ENCODE results near the gene TMEM184A.

DNA sequence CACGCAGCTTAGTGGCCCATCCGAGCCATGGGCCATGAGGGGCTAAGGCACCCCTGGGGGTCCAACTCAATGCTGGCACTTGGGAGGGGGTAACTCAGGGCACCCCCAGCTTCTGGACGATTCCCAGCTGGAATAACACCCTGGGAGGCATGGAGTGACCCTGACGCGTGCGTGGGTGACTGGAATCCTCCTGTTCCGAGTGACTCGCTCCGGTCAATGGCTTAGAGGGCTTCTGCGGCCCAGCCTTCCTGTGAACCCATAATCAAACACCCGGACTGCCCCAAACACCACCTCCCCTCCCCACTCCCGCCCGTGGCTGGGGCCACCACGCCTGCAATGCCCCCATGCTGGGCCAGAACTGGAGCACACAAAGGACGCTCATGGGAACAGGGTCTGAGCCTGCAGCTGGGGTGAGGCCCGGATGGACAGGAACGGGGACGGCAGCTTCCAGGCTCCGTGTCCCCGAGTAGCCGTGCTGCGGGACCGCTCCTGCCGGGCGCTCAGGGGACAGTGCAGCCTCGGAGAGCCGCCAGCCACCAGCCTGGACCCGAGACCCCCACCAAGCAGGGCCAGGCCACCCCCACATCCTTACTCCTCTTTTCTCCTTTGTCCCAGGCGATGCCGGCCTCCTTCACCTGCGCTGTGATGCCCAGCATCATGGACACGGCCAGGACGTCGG lies 60.3 kb downstream of the TMEM184A start:
- no peak for TF ChIP-seq EZH2 (IDR thresholded peaks at IDR 0.05; ENCODE audit: insufficient read depth, poor library complexity, severe bottlenecking)
- TF ChIP-seq EZH2phosphoT487 (IDR thresholded peaks at IDR 0.05; ENCODE audit: insufficient read depth, low read depth): no peak

Data from GM23248 (cell line).